ENCODE measurements around the gene LENG1. TPM values are rescaled to one million over a fixed set of nuclear protein-coding genes. Genes with fewer than 3 reads are reported as not detected.

Gene LENG1
- polyA plus RNA-seq, 1 donor from 2014 or later, result 17.0 TPM

- no peaks in the 10 kb centered on the region for H4K20me1 ChIP-seq (ENCODE audit: insufficient read depth)
- H3K79me2 ChIP-seq (replicated peaks; ENCODE audit: insufficient read depth, low read length), result peaks cover 7% of the 10 kb centered on the region
- no peak overlapping the region for H2AFZ ChIP-seq (ENCODE audit: low read depth, low read length)
- no peaks in the 10 kb centered on the region for H3K9me2 ChIP-seq (ENCODE audit: insufficient read depth, low read length)
- H3K4me2 ChIP-seq (ENCODE audit: low read length), result no peak overlapping the region
- no peak overlapping the region for H3K4me3 ChIP-seq (ENCODE audit: low read length)
- no peak for TF ChIP-seq MXI1 (conservative IDR thresholded peaks at IDR 0.05; ENCODE audit: poor library complexity, severe bottlenecking)
- H3K9me3 ChIP-seq (ENCODE audit: low read length), result no peaks in the 10 kb centered on the region
- H3K36me3 ChIP-seq (ENCODE audit: insufficient read depth, low read length), result no peaks in the 10 kb centered on the region
- H3K9ac ChIP-seq (ENCODE audit: low read length), result no peak overlapping the region
- H3K27me3 ChIP-seq (ENCODE audit: insufficient read depth, low read depth, low read length), result no peaks in the 10 kb centered on the region
- no peaks in the 10 kb centered on the region for H3F3A ChIP-seq (ENCODE audit: insufficient read depth, low read length, poor library complexity, severe bottlenecking)
- H3K27ac ChIP-seq (ENCODE audit: low read length), result no peak overlapping the region
Measured at GRCh38 chr19:54145541-54146158, 13.9 kb downstream of the LENG1 start.

DNA sequence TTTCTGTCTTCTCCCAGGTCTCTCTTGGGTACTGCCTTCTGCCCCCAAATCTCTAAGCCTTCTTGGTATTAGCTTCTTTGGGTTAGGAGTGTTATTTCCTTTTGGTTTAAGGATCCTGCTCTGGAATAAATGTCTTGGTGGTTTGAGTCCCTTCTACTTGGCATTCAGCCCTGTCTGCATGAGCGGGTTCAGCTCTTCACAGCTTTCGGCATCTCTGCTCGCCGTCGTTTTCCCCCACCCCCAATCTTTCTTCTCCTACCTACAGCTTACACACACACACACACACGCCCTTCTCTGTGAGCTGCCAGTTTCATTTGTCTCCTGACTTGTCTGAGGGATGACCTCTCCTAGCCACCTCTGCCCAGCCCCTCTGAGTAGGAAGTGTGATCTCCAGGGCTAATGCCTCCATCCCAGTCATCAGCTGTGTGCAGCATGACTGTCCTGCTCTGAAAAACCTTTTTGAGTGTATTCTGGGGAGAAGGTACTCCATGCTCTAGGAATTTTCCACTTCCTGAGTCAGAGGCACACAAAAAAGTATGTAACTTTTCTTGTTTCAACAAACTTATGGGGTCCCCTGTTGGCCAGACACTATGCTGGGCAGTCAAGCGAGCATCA is 17.2 kb downstream of the LENG1 start:
- TF ChIP-seq MXI1 (conservative IDR thresholded peaks at IDR 0.05; ENCODE audit: poor library complexity, severe bottlenecking) (no peak), SMC3 (conservative IDR thresholded peaks at IDR 0.05; ENCODE audit: poor library complexity) (no peak), TAF1 (IDR thresholded peaks at IDR 0.05; ENCODE audit: low read depth) (no peak), EP300 (conservative IDR thresholded peaks at IDR 0.05; ENCODE audit: poor library complexity, severe bottlenecking) (no peak), RAD21 (conservative IDR thresholded peaks at IDR 0.05) (no peak), EZH2 (IDR thresholded peaks at IDR 0.05; ENCODE audit: borderline replicate concordance, insufficient read depth, low read length, poor library complexity, severe bottlenecking) (no peak), POLR2AphosphoS5 (IDR thresholded peaks at IDR 0.05) (no peak)
- TF ChIP-seq, protein P1, sequence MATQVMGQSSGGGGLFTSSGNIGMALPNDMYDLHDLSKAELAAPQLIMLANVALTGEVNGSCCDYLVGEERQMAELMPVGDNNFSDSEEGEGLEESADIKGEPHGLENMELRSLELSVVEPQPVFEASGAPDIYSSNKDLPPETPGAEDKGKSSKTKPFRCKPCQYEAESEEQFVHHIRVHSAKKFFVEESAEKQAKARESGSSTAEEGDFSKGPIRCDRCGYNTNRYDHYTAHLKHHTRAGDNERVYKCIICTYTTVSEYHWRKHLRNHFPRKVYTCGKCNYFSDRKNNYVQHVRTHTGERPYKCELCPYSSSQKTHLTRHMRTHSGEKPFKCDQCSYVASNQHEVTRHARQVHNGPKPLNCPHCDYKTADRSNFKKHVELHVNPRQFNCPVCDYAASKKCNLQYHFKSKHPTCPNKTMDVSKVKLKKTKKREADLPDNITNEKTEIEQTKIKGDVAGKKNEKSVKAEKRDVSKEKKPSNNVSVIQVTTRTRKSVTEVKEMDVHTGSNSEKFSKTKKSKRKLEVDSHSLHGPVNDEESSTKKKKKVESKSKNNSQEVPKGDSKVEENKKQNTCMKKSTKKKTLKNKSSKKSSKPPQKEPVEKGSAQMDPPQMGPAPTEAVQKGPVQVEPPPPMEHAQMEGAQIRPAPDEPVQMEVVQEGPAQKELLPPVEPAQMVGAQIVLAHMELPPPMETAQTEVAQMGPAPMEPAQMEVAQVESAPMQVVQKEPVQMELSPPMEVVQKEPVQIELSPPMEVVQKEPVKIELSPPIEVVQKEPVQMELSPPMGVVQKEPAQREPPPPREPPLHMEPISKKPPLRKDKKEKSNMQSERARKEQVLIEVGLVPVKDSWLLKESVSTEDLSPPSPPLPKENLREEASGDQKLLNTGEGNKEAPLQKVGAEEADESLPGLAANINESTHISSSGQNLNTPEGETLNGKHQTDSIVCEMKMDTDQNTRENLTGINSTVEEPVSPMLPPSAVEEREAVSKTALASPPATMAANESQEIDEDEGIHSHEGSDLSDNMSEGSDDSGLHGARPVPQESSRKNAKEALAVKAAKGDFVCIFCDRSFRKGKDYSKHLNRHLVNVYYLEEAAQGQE (IDR thresholded peaks at IDR 0.05; ENCODE audit: borderline replicate concordance), result no peak
- TF ChIP-seq, protein P2, sequence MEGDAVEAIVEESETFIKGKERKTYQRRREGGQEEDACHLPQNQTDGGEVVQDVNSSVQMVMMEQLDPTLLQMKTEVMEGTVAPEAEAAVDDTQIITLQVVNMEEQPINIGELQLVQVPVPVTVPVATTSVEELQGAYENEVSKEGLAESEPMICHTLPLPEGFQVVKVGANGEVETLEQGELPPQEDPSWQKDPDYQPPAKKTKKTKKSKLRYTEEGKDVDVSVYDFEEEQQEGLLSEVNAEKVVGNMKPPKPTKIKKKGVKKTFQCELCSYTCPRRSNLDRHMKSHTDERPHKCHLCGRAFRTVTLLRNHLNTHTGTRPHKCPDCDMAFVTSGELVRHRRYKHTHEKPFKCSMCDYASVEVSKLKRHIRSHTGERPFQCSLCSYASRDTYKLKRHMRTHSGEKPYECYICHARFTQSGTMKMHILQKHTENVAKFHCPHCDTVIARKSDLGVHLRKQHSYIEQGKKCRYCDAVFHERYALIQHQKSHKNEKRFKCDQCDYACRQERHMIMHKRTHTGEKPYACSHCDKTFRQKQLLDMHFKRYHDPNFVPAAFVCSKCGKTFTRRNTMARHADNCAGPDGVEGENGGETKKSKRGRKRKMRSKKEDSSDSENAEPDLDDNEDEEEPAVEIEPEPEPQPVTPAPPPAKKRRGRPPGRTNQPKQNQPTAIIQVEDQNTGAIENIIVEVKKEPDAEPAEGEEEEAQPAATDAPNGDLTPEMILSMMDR (IDR thresholded peaks at IDR 0.05; ENCODE audit: poor library complexity, severe bottlenecking), result no peak

More for the DNA sequence above, 17.2 kb downstream of the LENG1 start:
- Histone ChIP-seq H3K79me2 (replicated peaks; ENCODE audit: insufficient read depth, low read length) (peaks cover 34% of the 10 kb centered on the region), H3K4me2 (ENCODE audit: low read length) (no peak overlapping the region), H3K4me3 (ENCODE audit: low read length) (no peak overlapping the region), H3K9me3 (ENCODE audit: low read length) (no peaks in the 10 kb centered on the region), H3K27me3 (ENCODE audit: insufficient read depth, low read depth, low read length) (no peaks in the 10 kb centered on the region), H3K9me2 (ENCODE audit: insufficient read depth, low read length) (no peaks in the 10 kb centered on the region), H3F3A (ENCODE audit: insufficient read depth, low read length, poor library complexity, severe bottlenecking) (no peaks in the 10 kb centered on the region), H3K36me3 (ENCODE audit: insufficient read depth, low read length) (no peaks in the 10 kb centered on the region), H2AFZ (ENCODE audit: low read depth, low read length) (no peak overlapping the region), H3K9ac (ENCODE audit: low read length) (no peak overlapping the region), H3K27ac (ENCODE audit: low read length) (no peak overlapping the region), H4K20me1 (ENCODE audit: insufficient read depth) (no peaks in the 10 kb centered on the region)

Measured in neural cell (in vitro differentiated cells).